ENCODE results near the gene CLCN2.

- TF ChIP-seq POLR2A (IDR thresholded peaks at IDR 0.05) (no peak), CTCF (IDR thresholded peaks at IDR 0.05) (no peak)
These were observed 8.4 kb downstream of the CLCN2 start for GRCh38 chr3:184352897-184353545.
